CD14-positive monocyte (primary cell): ENCODE results near the gene HOXB4. TPM values are rescaled to one million over a fixed set of nuclear protein-coding genes. Genes with fewer than 3 reads are reported as not detected.
A peak's percentile ranks its signal among the peaks of the same experiment; 100 is the strongest.

Source experiments
- DNase-seq, 3 donors: peaks; one replicate each; pipeline ENCODE4 v3.0.0-alpha.2; 2011 to 2022
- H2AFZ ChIP-seq: 2 replicates; pipeline ENCODE4 v1.6.0; 2012; ENCODE audit warnings: mild to moderate bottlenecking, low read depth, low read length, inconsistent platforms; ENCODE audit not compliant: insufficient read depth, poor library complexity, severe bottlenecking
- H3K27ac ChIP-seq, 2 donors: 1 replicate in 1 of 2; 2 replicates in 1 of 2; pipeline ENCODE4 v1.5.1; 2012 to 2013; ENCODE audit warnings: low read length in 2 of 2, control low read depth in 1 of 2, inconsistent platforms in 1 of 2, low read depth in 1 of 2, mild to moderate bottlenecking in 1 of 2
- H3K27me3 ChIP-seq, 2 donors: one replicate each; pipeline versions ENCODE4 v1.6.0 to v1.6.1; 2011 to 2013; ENCODE audit warnings: low read length in 2 of 2; ENCODE audit not compliant: control insufficient read depth in 2 of 2, insufficient read depth in 2 of 2
- H3K36me3 ChIP-seq, 2 donors: replicated peaks in 1 of 2; 1 replicate in 1 of 2; 2 replicates in 1 of 2; pipeline versions ENCODE4 v1.5.1 to v1.6.1; 2012 to 2013; ENCODE audit warnings: low read length in 2 of 2, control low read depth in 1 of 2, inconsistent platforms in 1 of 2, mild to moderate bottlenecking in 1 of 2; ENCODE audit not compliant: insufficient read depth in 2 of 2, control insufficient read depth in 1 of 2
- H3K4me1 ChIP-seq, 2 donors: 1 replicate in 1 of 2; 2 replicates in 1 of 2; pipeline versions ENCODE4 v1.5.1 to v1.6.1; 2012 to 2013; ENCODE audit warnings: low read length in 2 of 2, control low read depth in 1 of 2, inconsistent platforms in 1 of 2, mild to moderate bottlenecking in 1 of 2, moderate library complexity in 1 of 2; ENCODE audit not compliant: insufficient read depth in 2 of 2, control insufficient read depth in 1 of 2
- H3K4me2 ChIP-seq: replicated peaks from 2 replicates; pipeline ENCODE3; 2012; ENCODE audit warnings: low read length, moderate library complexity, mild to moderate bottlenecking; ENCODE audit not compliant: poor library complexity, severe bottlenecking; ENCODE audit errors: extremely low read depth
- H3K4me3 ChIP-seq, 3 experiments: fragments of 200-600 bp in 1 of 3; sonication (generic) in 1 of 3; replicated peaks in 1 of 3; 1 replicate in 2 of 3; 2 replicates in 1 of 3; pipeline ENCODE4 v1.5.1; 2011 to 2013; ENCODE audit warnings: low read length in 3 of 3, mild to moderate bottlenecking in 3 of 3, control low read depth in 2 of 3, low read depth in 2 of 3, inconsistent platforms in 1 of 3, moderate library complexity in 1 of 3
- H3K79me2 ChIP-seq: 2 replicates; pipeline ENCODE4 v1.6.0; 2012; ENCODE audit warnings: mild to moderate bottlenecking, control low read depth, inconsistent platforms, low read length, moderate library complexity; ENCODE audit not compliant: insufficient read depth
- H3K9ac ChIP-seq: 2 replicates; pipeline ENCODE4 v1.6.0; 2017; ENCODE audit warnings: low read length, mild to moderate bottlenecking; ENCODE audit not compliant: insufficient read depth, poor library complexity, severe bottlenecking
- H3K9me3 ChIP-seq, 2 donors: replicated peaks in 1 of 2; 1 replicate in 1 of 2; 2 replicates in 1 of 2; pipeline versions ENCODE4 v1.5.1 to v1.6.1; 2012 to 2013; ENCODE audit warnings: low read length in 2 of 2, control low read depth in 1 of 2; ENCODE audit not compliant: control insufficient read depth in 1 of 2, insufficient read depth in 1 of 2
- H4K20me1 ChIP-seq: 2 replicates; pipeline ENCODE4 v1.6.0; 2012; ENCODE audit warnings: mild to moderate bottlenecking, low read length, control low read depth, moderate library complexity; ENCODE audit not compliant: insufficient read depth
- H3K27ac Mint-ChIP-seq, 7 donors: one replicate each; pipeline ENCODE4 v1.8.0; 2020; ENCODE audit warnings: mild to moderate bottlenecking in 7 of 7, mixed read lengths in 7 of 7, moderate library complexity in 6 of 7, inconsistent platforms in 2 of 7
- H3K27me3 Mint-ChIP-seq, 3 donors: one replicate each; pipeline ENCODE4 v1.8.0; 2021 to 2022; ENCODE audit warnings: low read depth in 3 of 3, mild to moderate bottlenecking in 3 of 3, mixed read lengths in 3 of 3, moderate library complexity in 3 of 3, inconsistent platforms in 1 of 3
- H3K36me3 Mint-ChIP-seq, 2 donors: one replicate each; pipeline ENCODE4 v1.8.0; 2020; ENCODE audit warnings: mixed read lengths in 2 of 2, inconsistent platforms in 1 of 2, mild to moderate bottlenecking in 1 of 2
- H3K4me1 Mint-ChIP-seq: one replicate; pipeline ENCODE4 v1.8.0; 2020; ENCODE audit warnings: mild to moderate bottlenecking, mixed read lengths
- H3K4me3 Mint-ChIP-seq, 2 donors: one replicate each; pipeline ENCODE4 v1.8.0; 2020; ENCODE audit warnings: mild to moderate bottlenecking in 2 of 2, mixed read lengths in 2 of 2, moderate library complexity in 1 of 2
- H3K9me3 Mint-ChIP-seq, 7 donors: one replicate each; pipeline ENCODE4 v1.8.0; 2020 to 2022; ENCODE audit warnings: mixed read lengths in 7 of 7, mild to moderate bottlenecking in 6 of 7, moderate library complexity in 6 of 7, inconsistent platforms in 2 of 7
- CTCF ChIP-seq: fragments of 200-600 bp; IDR thresholded peaks from one replicate; pipeline ENCODE4 v1.8.0; 2022; ENCODE audit warnings: antibody characterized with exemption, mild to moderate bottlenecking
- WGBS: methylation state at CpG from one replicate; pipeline ENCODE4 v1.1.5; 2013; ENCODE audit warnings: missing lambda C conversion rate; ENCODE audit not compliant: insufficient coverage; 5-methylcytosine and 5-hydroxymethylcytosine counted together
- intact Hi-C, 2 donors: fragments of 100-400 bp; cut with micrococcal nuclease; formaldehyde crosslinking; loops; one replicate each; pipeline versions ENCODE4 v1.15.0 to v1.15.1; 2023
- polyA plus RNA-seq, 3 donors: library from polyadenylated mRNA; depleted of rRNA in 1 of 3; unstranded in 2 of 3; stranded (reverse) in 1 of 3; fragments of 300-500 nt in 2 of 3; fragments of >200 nt in 1 of 3; fragmentation: Illumina TruSeq in 2 of 3; gene quantifications; 1 replicate in 2 of 3; 2 replicates in 1 of 3; pipeline ENCODE4 v1.2.3, GENCODE V29; 2012 to 2021

HOXB4 gene
- polyA plus RNA-seq, 3 donors: 0.16 TPM; not detected in 2

- Histone ChIP-seq H3K79me2 (no peaks in the 10 kb centered on the region), H3K36me3 (no peaks in the 10 kb centered on the region), H3K9me3 (peaks cover 4 to 47% of the 10 kb centered on the region in 2 donors), H3K4me2 (no peak overlapping the region), H3K4me1 (peaks cover 4 to 7% of the 10 kb centered on the region in 2 donors), H2AFZ (no peak overlapping the region), H4K20me1 (no peaks in the 10 kb centered on the region), H3K4me3 (no peak overlapping the region), H3K27ac (no peak overlapping the region), H3K9ac (no peak overlapping the region), H3K27me3 (peaks cover 86 to 100% of the 10 kb centered on the region in 2 donors)
- DNase-seq: peak; percentile 68 to 75 (median 70)
- Mint-ChIP-seq H3K27me3 (peaks cover 99 to 100% (median 99%) of the 10 kb centered on the region in 3 donors), H3K36me3 (peaks cover 3 to 7% of the 10 kb centered on the region in 2 donors), H3K27ac (no peak overlapping the region), H3K4me3 (peak overlapping the region in 1 of 2 donors; percentile 84), H3K4me1 (peaks cover 13% of the 10 kb centered on the region), H3K9me3 (peaks cover 0 to 23% (median 7%) of the 10 kb centered on the region in 7 donors)
- TF ChIP-seq CTCF: peak; percentile 98
- WGBS: 4% methylated on average over 20 of the region's 25 CpGs
- intact Hi-C loops: loop anchor here in 1 of 2 donors (5.0 kb wide), 2 partner anchors 281 to 591 kb away; no protein-coding TSS in a partner anchor
These were observed 40.2 kb upstream of the HOXB4 start for GRCh38 chr17:48618256-48618896.

- peaks cover 83 to 99% of the 10 kb centered on the region in 2 donors for H3K27me3 ChIP-seq
- Mint-ChIP-seq H3K27ac (peak overlapping the region in 1 of 7 donors; percentile 66), H3K27me3 (peaks cover 97 to 99% (median 97%) of the 10 kb centered on the region in 3 donors), H3K9me3 (peaks cover 0 to 26% (median 8%) of the 10 kb centered on the region in 7 donors), H3K36me3 (peaks cover 3 to 9% of the 10 kb centered on the region in 2 donors), H3K4me3 (peak overlapping the region in 1 of 2 donors; percentile 84), H3K4me1 (peaks cover 18% of the 10 kb centered on the region)
- H3K9ac ChIP-seq: no peak overlapping the region
- H3K4me1 ChIP-seq: peaks cover 9 to 14% of the 10 kb centered on the region in 2 donors
- H3K36me3 ChIP-seq: no peaks in the 10 kb centered on the region
- TF ChIP-seq CTCF: no peak
- H4K20me1 ChIP-seq: no peaks in the 10 kb centered on the region
- 8% methylated on average over 40 of the region's 43 CpGs for WGBS
- DNase-seq: no peak
- H3K4me3 ChIP-seq: no peak overlapping the region
- H3K79me2 ChIP-seq: no peaks in the 10 kb centered on the region
- peaks cover 4 to 46% of the 10 kb centered on the region in 2 donors for H3K9me3 ChIP-seq
- H2AFZ ChIP-seq: no peak overlapping the region
- intact Hi-C loops: loop anchor here in 1 of 2 donors (5.0 kb wide), 2 partner anchors 280 to 590 kb away; no protein-coding TSS in a partner anchor
- no peak overlapping the region for H3K4me2 ChIP-seq
- H3K27ac ChIP-seq: no peak overlapping the region
These were observed 39.5 kb upstream of the HOXB4 start for GRCh38 chr17:48617471-48618255.
